Esophagus muscularis mucosa (tissue), 3 donors: ENCODE results near the gene CNN2.

Experiments
- CTCF ChIP-seq, 3 experiments: fragments of 200-600 bp in 2 of 3; fragments of 450-650 bp in 1 of 3; sonication (generic) in 2 of 3; IDR thresholded peaks; one replicate each; pipeline ENCODE4 v1.5.1; 2017 to 2019; ENCODE audit warnings: antibody characterized with exemption in 3 of 3, mild to moderate bottlenecking in 2 of 3, moderate library complexity in 1 of 3
- POLR2A ChIP-seq: fragments of 450-650 bp; IDR thresholded peaks from one replicate; pipeline ENCODE4 v1.6.1; 2017; ENCODE audit warnings: antibody characterized with exemption, moderate library complexity, mild to moderate bottlenecking, low read depth
- POLR2AphosphoS5 ChIP-seq, 2 donors: sonication (generic); formaldehyde crosslinking; IDR thresholded peaks; one replicate each; pipeline ENCODE4 v1.6.1; 2017; ENCODE audit warnings: antibody characterized with exemption in 2 of 2

- TF ChIP-seq CTCF (IDR thresholded peaks at IDR 0.05) (no peak), POLR2A (no peak), POLR2AphosphoS5 (IDR thresholded peaks at IDR 0.05) (no peak)
Observed at GRCh38 chr19:1058112-1058511, 31.7 kb downstream of the CNN2 start.
